ENCODE results near the gene CDH26. TPM values are rescaled to one million over a fixed set of nuclear protein-coding genes. Genes with fewer than 3 reads are reported as not detected.

Gene CDH26
- total and polyA plus RNA-seq, 7 experiments from 2014 or later, result 0.09 to 6.6 (median 2.4) TPM; not detected in 1

DNA sequence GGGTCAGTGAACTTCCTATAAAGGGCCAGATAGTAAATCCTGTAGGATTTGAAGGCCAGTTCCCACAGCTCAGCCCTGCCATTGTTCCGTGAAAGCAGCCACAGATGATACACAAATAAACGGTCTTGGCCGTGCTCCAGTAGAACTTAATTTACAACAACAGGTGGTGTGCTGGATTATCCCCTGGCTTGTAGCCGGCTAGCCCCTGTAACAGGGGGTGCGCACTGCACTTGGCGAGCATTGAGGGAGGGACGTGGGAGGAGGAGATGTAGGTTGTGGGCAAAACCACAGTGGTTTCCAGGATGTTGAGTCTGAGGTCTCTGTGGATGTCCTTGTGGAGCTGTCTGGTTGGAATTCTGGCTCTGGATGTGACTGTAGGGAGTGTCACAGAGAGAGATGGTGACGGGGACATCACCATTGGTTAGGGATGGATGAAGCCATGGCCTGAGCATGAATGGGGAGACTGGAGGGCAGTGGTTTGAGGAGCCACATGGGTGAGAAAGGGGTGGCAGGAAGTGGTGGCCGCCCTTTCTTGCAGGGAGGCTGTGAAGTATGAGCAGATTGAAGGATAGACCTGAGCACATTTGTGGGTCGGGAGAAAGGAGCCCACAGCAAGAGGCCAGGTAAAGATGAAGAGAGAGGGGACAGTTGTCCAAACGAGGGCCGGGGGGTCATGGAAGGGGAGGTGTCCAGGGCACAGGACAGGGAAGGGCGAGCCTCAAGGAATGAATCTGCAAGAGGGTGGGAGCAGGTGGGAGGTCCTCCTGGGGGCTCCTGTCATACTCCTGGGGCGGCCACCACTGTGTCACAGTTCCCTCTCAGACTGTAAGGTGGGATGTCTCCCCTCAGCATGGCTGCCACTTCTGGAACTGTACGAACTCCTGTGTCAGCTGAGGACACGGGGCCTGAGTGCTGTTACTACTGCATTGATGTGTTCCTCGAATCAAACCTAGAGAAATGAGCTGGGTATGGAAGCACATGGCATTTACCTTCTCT lies 53.6 kb downstream of the CDH26 start:
- Mint-ChIP-seq H3K36me3 (peaks cover 0 to 20% (median 0%) of the 10 kb centered on the region in 5 donors), H3K4me3 (peak overlapping the region in 6 of 10 donors; percentile 0 to 62 (median 20)), H3K9me3 (peaks cover 0 to 10% (median 0%) of the 10 kb centered on the region in 11 donors), H3K27ac (peak overlapping the region in 2 of 9 donors; percentile 47 to 91), H3K4me1 (peaks cover 10 to 27% (median 25%) of the 10 kb centered on the region in 7 donors), H3K27me3 (peaks cover 0 to 22% (median 9%) of the 10 kb centered on the region in 5 donors)
- H3K27ac ChIP-seq (ENCODE audit: low read depth, low read length), result no peak overlapping the region
- no peaks in the 10 kb centered on the region for H3K27me3 ChIP-seq (ENCODE audit: control insufficient read depth in 2 of 2, insufficient read depth in 2 of 2, low read length in 2 of 2)
- DNase-seq (no peak), ATAC-seq (no peak)
- no peaks in the 10 kb centered on the region for H3K36me3 ChIP-seq (ENCODE audit: control insufficient read depth in 2 of 3, insufficient read depth in 3 of 3, low read length in 3 of 3)
- intact Hi-C loops (cut with micrococcal nuclease), result no loop called here
- H3K4me3 ChIP-seq (ENCODE audit: low read length), result no peak overlapping the region
- H3K9me3 ChIP-seq (ENCODE audit: control insufficient read depth in 2 of 3, low read length in 3 of 3), result no peaks in the 10 kb centered on the region
- ChIA-PET POLR2A (no interaction called here), CTCF (no interaction called here)
- peaks cover 5 to 8% of the 10 kb centered on the region in 2 donors for H3K4me1 ChIP-seq (ENCODE audit: control insufficient read depth in 2 of 2, insufficient read depth in 2 of 2, low read length in 2 of 2)

DNA sequence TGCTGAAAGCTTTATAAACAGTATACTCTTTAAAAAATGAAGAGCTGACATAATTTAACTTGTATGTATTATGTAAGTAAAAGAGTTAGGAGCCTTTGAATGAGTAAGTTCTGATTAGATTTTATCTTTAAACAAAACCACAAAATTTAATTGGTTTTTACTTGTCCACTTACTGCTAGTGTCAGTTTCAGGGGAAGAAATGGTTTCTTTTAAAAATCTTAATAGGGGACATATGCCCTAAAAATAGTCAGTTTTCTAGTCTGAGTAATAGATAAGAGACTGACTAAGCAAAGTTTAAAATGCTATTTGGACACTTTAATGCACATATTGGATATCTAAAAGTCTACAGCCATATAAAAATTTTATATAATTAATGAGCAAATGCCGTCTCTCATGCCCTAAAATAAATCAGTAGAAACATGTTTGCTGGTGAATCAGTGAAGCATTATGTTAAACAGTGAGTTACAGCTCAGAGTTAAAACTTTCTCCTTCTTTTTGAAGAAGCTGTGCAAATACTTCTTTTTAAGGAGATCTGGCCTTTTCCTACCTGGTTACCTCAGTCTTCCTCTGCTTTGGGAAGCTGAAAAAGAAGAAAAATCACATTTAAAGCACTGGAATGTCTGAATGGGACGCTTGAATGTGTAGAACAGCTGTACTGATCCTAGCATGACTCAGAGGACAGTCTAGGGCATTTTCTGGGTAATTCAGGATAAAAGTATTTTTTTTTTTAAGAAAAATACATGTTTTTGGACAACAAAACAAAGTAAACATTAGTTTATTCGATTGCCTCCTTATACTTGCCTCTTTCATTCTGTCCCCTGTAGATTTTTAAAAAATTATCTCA lies 55.3 kb downstream of the CDH26 start:
- Histone ChIP-seq H3K4me1 (ENCODE audit: control insufficient read depth in 2 of 2, insufficient read depth in 2 of 2, low read length in 2 of 2) (peaks cover 5 to 8% of the 10 kb centered on the region in 2 donors), H3K27ac (ENCODE audit: low read depth, low read length) (no peak overlapping the region), H3K9me3 (ENCODE audit: control insufficient read depth in 2 of 3, low read length in 3 of 3) (no peaks in the 10 kb centered on the region), H3K36me3 (ENCODE audit: control insufficient read depth in 2 of 3, insufficient read depth in 3 of 3, low read length in 3 of 3) (no peaks in the 10 kb centered on the region), H3K27me3 (ENCODE audit: control insufficient read depth in 2 of 2, insufficient read depth in 2 of 2, low read length in 2 of 2) (no peaks in the 10 kb centered on the region), H3K4me3 (ENCODE audit: low read length) (no peak overlapping the region)
- intact Hi-C loops (cut with micrococcal nuclease), result no loop called here
- peaks cover 0 to 16% (median 2%) of the 10 kb centered on the region in 11 donors for H3K9me3 Mint-ChIP-seq
- ChIA-PET CTCF (no interaction called here), POLR2A (no interaction called here)
- no peak for ATAC-seq
- peaks cover 10 to 27% (median 21%) of the 10 kb centered on the region in 7 donors for H3K4me1 Mint-ChIP-seq
- no peak overlapping the region for H3K27ac Mint-ChIP-seq
- H3K27me3 Mint-ChIP-seq, result peaks cover 0 to 29% (median 9%) of the 10 kb centered on the region in 5 donors
- DNase-seq, result no peak
- no peak overlapping the region for H3K4me3 Mint-ChIP-seq
- peaks cover 0 to 22% (median 5%) of the 10 kb centered on the region in 5 donors for H3K36me3 Mint-ChIP-seq

DNA sequence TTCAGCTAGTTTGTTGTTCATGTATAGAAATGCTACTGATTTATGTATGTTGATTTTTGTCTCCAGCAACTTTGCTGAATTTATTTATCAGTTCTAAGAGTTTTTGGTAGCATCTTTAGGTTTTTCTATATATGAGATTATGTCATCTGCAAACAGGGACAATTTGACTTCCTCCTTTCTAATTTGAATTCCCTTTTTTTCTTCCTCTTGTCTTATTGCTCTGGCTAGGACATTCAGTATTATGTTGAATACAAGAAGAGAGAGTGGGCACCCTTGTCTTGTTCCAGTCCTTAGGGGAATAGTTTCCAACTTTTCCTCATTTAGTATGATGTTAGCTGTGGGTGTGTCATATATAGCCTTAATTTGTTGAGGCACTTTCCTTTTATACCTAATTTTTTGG lies 58.2 kb downstream of the CDH26 start:
- DNase-seq (no peak), ATAC-seq (no peak)
- intact Hi-C loops (cut with micrococcal nuclease), result no loop called here
- peaks cover 0 to 47% (median 19%) of the 10 kb centered on the region in 5 donors for H3K36me3 Mint-ChIP-seq
- H3K4me3 Mint-ChIP-seq, result no peak overlapping the region
- POLR2A ChIA-PET, result no interaction called here
- peaks cover 0 to 15% (median 9%) of the 10 kb centered on the region in 7 donors for H3K4me1 Mint-ChIP-seq
- CTCF ChIA-PET, result no interaction called here
- Histone ChIP-seq H3K9me3 (ENCODE audit: control insufficient read depth in 2 of 3, low read length in 3 of 3) (no peaks in the 10 kb centered on the region), H3K27me3 (ENCODE audit: control insufficient read depth in 2 of 2, insufficient read depth in 2 of 2, low read length in 2 of 2) (no peaks in the 10 kb centered on the region), H3K4me3 (ENCODE audit: low read length) (no peak overlapping the region), H3K36me3 (ENCODE audit: control insufficient read depth in 2 of 3, insufficient read depth in 3 of 3, low read length in 3 of 3) (no peaks in the 10 kb centered on the region), H3K4me1 (ENCODE audit: control insufficient read depth in 2 of 2, insufficient read depth in 2 of 2, low read length in 2 of 2) (peaks cover 4 to 5% of the 10 kb centered on the region in 2 donors), H3K27ac (ENCODE audit: low read depth, low read length) (no peak overlapping the region)
- peaks cover 0 to 27% (median 8%) of the 10 kb centered on the region in 11 donors for H3K9me3 Mint-ChIP-seq
- H3K27ac Mint-ChIP-seq, result no peak overlapping the region
- peaks cover 0 to 29% (median 0%) of the 10 kb centered on the region in 5 donors for H3K27me3 Mint-ChIP-seq

DNA sequence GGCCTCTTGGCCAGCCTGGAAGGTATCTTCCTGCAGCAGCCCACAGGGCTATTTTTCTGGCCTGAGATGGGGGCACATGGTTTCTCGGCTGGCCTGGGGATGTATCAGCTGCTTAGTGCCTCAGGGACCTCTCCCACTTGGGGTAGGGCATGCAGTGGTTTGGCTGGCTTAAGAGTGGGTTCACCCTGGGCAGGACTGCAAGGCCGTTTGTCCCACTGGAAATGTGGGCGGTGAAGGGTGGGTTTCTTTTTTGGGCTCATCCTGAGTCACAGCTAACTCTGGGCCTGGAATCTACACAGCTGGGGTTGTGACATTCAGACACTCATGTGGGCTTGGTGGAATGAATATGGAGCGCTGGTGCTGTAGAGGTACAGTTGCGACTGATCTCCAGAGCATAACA lies 62.0 kb downstream of the CDH26 start:
- no peak overlapping the region for H3K27ac ChIP-seq (ENCODE audit: low read depth, low read length)
- ATAC-seq, result no peak
- H3K4me3 ChIP-seq (ENCODE audit: low read length), result no peak overlapping the region
- no peaks in the 10 kb centered on the region for H3K36me3 ChIP-seq (ENCODE audit: control insufficient read depth in 2 of 3, insufficient read depth in 3 of 3, low read length in 3 of 3)
- peaks cover 0 to 53% (median 23%) of the 10 kb centered on the region in 5 donors for H3K36me3 Mint-ChIP-seq
- POLR2A ChIA-PET, result no interaction called here
- H3K4me1 Mint-ChIP-seq, result peaks cover 0 to 4% (median 0%) of the 10 kb centered on the region in 7 donors
- H3K4me3 Mint-ChIP-seq, result no peak overlapping the region
- no peaks in the 10 kb centered on the region for H3K9me3 ChIP-seq (ENCODE audit: control insufficient read depth in 2 of 3, low read length in 3 of 3)
- CTCF ChIA-PET, result no interaction called here
- no peaks in the 10 kb centered on the region for H3K4me1 ChIP-seq (ENCODE audit: control insufficient read depth in 2 of 2, insufficient read depth in 2 of 2, low read length in 2 of 2)
- peaks cover 0 to 27% (median 8%) of the 10 kb centered on the region in 11 donors for H3K9me3 Mint-ChIP-seq
- H3K27ac Mint-ChIP-seq, result no peak overlapping the region
- no peaks in the 10 kb centered on the region for H3K27me3 ChIP-seq (ENCODE audit: control insufficient read depth in 2 of 2, insufficient read depth in 2 of 2, low read length in 2 of 2)
- DNase-seq, result no peak
- peaks cover 0 to 19% (median 0%) of the 10 kb centered on the region in 5 donors for H3K27me3 Mint-ChIP-seq
- intact Hi-C loops (cut with micrococcal nuclease), result no loop called here

DNA sequence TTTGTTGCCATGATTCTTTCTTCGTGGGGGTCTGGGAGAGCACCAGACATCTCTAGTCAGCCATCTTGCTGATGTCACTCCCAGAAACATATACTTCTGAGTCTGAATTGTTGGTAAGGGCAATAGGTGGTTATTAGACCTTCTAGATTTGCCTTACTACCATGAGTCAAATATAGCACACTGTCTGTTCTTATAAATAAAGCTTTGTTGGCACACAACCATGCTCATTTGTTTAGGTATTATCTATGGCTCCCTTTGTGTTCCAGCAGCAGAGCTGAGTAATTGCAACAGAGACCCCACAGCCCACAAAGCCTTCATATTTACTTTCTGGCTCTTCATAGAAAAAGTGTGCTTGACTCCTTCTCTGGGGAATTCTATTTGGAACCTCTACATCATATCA lies 62.9 kb downstream of the CDH26 start:
- Mint-ChIP-seq H3K27me3 (peaks cover 0 to 12% (median 0%) of the 10 kb centered on the region in 5 donors), H3K9me3 (peaks cover 0 to 27% (median 9%) of the 10 kb centered on the region in 11 donors), H3K36me3 (peaks cover 0 to 49% (median 25%) of the 10 kb centered on the region in 5 donors), H3K4me3 (no peak overlapping the region), H3K4me1 (peaks cover 0 to 4% (median 0%) of the 10 kb centered on the region in 7 donors), H3K27ac (no peak overlapping the region)
- DNase-seq, result no peak
- Histone ChIP-seq H3K36me3 (ENCODE audit: control insufficient read depth in 2 of 3, insufficient read depth in 3 of 3, low read length in 3 of 3) (no peaks in the 10 kb centered on the region), H3K4me3 (ENCODE audit: low read length) (no peak overlapping the region), H3K27me3 (ENCODE audit: control insufficient read depth in 2 of 2, insufficient read depth in 2 of 2, low read length in 2 of 2) (no peaks in the 10 kb centered on the region), H3K4me1 (ENCODE audit: control insufficient read depth in 2 of 2, insufficient read depth in 2 of 2, low read length in 2 of 2) (no peaks in the 10 kb centered on the region), H3K9me3 (ENCODE audit: control insufficient read depth in 2 of 3, low read length in 3 of 3) (no peaks in the 10 kb centered on the region), H3K27ac (ENCODE audit: low read depth, low read length) (no peak overlapping the region)
- ChIA-PET CTCF (no interaction called here), POLR2A (no interaction called here)
- intact Hi-C loops (cut with micrococcal nuclease), result no loop called here
- ATAC-seq, result no peak

DNA sequence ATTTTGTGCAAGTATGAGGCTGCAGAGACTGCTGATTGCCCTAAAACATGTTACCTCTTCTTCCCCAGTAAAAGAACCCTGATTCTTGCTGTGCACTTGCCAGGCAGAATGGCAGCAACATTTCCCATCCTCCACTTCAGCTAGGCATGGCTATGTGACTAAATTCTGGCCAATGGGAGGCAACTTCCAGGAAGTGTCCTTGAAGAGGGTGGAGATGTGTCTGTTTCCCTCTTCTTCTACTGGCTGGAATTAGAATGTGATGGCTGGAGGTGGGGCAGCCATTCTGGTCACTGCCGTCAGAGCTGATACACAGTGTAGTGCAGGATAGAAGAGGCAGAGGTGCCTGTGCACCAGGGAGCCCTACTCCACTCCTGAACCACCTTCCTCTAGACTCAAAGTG lies 64.6 kb downstream of the CDH26 start:
- no peak overlapping the region for H3K27ac ChIP-seq (ENCODE audit: low read depth, low read length)
- peaks cover 0 to 4% (median 0%) of the 10 kb centered on the region in 7 donors for H3K4me1 Mint-ChIP-seq
- H3K27ac Mint-ChIP-seq, result no peak overlapping the region
- peaks cover 0 to 49% (median 27%) of the 10 kb centered on the region in 5 donors for H3K36me3 Mint-ChIP-seq
- peaks cover 0 to 6% (median 0%) of the 10 kb centered on the region in 5 donors for H3K27me3 Mint-ChIP-seq
- no peaks in the 10 kb centered on the region for H3K36me3 ChIP-seq (ENCODE audit: control insufficient read depth in 2 of 3, insufficient read depth in 3 of 3, low read length in 3 of 3)
- H3K4me1 ChIP-seq (ENCODE audit: control insufficient read depth in 2 of 2, insufficient read depth in 2 of 2, low read length in 2 of 2), result no peaks in the 10 kb centered on the region
- no peaks in the 10 kb centered on the region for H3K9me3 ChIP-seq (ENCODE audit: control insufficient read depth in 2 of 3, low read length in 3 of 3)
- POLR2A ChIA-PET, result no interaction called here
- H3K27me3 ChIP-seq (ENCODE audit: control insufficient read depth in 2 of 2, insufficient read depth in 2 of 2, low read length in 2 of 2), result no peaks in the 10 kb centered on the region
- no peak for DNase-seq
- no peak for ATAC-seq
- CTCF ChIA-PET, result no interaction called here
- H3K4me3 ChIP-seq (ENCODE audit: low read length), result no peak overlapping the region
- intact Hi-C loops (cut with micrococcal nuclease), result no loop called here
- peaks cover 0 to 30% (median 13%) of the 10 kb centered on the region in 11 donors for H3K9me3 Mint-ChIP-seq
- no peak overlapping the region for H3K4me3 Mint-ChIP-seq

Measured in naive thymus-derived CD4-positive, alpha-beta T cell (primary cell).